Right cardiac atrium (tissue), 5 donors: ENCODE data around the gene KLHL30. TPM values are rescaled to one million over a fixed set of nuclear protein-coding genes. Genes with fewer than 3 reads are reported as not detected.
"Not testable (repeated sequence)": the region's sequence is repeated elsewhere in the genome, so short reads cannot be mapped to it uniquely, and the experiment has no call there.

ENCODE experiments used
- ATAC-seq, 2 donors: fragments of 200-7000 bp; cut with Tn5 transposase; one replicate each; pipeline versions ENCODE4 v1.8.0 to v1.9.1; 2020; ENCODE audit warnings: moderate library complexity in 2 of 2, mild to moderate bottlenecking in 1 of 2
- DNase-seq, 3 donors: peaks; one replicate each; pipeline ENCODE4 v3.0.0-alpha.2; 2020
- H3K27ac ChIP-seq: one replicate; pipeline ENCODE4 v1.5.1; 2013; ENCODE audit warnings: mild to moderate bottlenecking, low read length, control low read depth, moderate library complexity
- H3K27me3 ChIP-seq: one replicate; pipeline ENCODE4 v1.6.1; 2013; ENCODE audit not compliant: control insufficient read depth, insufficient read depth
- H3K4me1 ChIP-seq: one replicate; pipeline ENCODE4 v1.6.1; 2013; ENCODE audit warnings: low read length; ENCODE audit not compliant: control insufficient read depth, insufficient read depth
- H3K4me3 ChIP-seq: one replicate; pipeline ENCODE4 v1.5.1; 2013; ENCODE audit warnings: low read length, control low read depth
- H3K9me3 ChIP-seq: one replicate; pipeline ENCODE4 v1.6.1; 2013; ENCODE audit warnings: low read length; ENCODE audit not compliant: control insufficient read depth
- WGBS: extraction: QIAGEN DNeasy Blood & Tissue Kit; methylation state at CpG from one replicate; pipeline ENCODE4 v1.1.7; 2013; 5-methylcytosine and 5-hydroxymethylcytosine counted together
- intact Hi-C, 4 donors: fragments of 100-400 bp; cut with DNase I; formaldehyde crosslinking; loops; one replicate each; pipeline versions ENCODE4 v1.11.0 to v1.14.0; 2022 to 2023
- polyA plus RNA-seq: library from polyadenylated mRNA; stranded (reverse); fragments of 200-250 nt; gene quantifications from one replicate; pipeline ENCODE4 v1.2.3, GENCODE V29; 2013
- total RNA-seq, 4 donors: library from RNA; stranded (reverse); fragmentation: NEBNext Ultra II Directional; extraction: Animal tissue kit (Norgen Biotek cat#: 25700); gene quantifications; one replicate each; pipeline ENCODE4 v1.2.1, GENCODE V29; 2021
- donor health status: healthy with polysubstance abuse.
- donor health status: DM: no; HTN: yes; CAD: no.
- donor health status: DM: no; HTN: no; CAD: no.
- donor health status: DM: no; HTN: yes; CAD: no; lungs with severe emphysema.
- donor health status: DM: yes; HTN: yes; CAD: no.

KLHL30 gene
- total and polyA plus RNA-seq, 5 donors = 15.9 to 34.4 (median 18.7) TPM

GRCh38 chr2:238169048-238169707, 30.7 kb downstream of the KLHL30 start:
- no peaks in the 10 kb centered on the region for H3K27me3 ChIP-seq
- 55% methylated on average over 6 of the region's 6 CpGs for WGBS
- no peaks in the 10 kb centered on the region for H3K9me3 ChIP-seq
- peak; percentile 7 to 34 for ATAC-seq
- H3K4me1 ChIP-seq = peaks cover 5% of the 10 kb centered on the region
- no peak overlapping the region for H3K27ac ChIP-seq
- intact Hi-C loops = no loop called here
- DNase-seq = peak in 1 of 3 donors; percentile 67
- H3K4me3 ChIP-seq = no peak overlapping the region

GRCh38 chr2:238169708-238170251, 31.3 kb downstream of the KLHL30 start:
- no peaks in the 10 kb centered on the region for H3K27me3 ChIP-seq
- ATAC-seq (peak; percentile 29 to 63), DNase-seq (no peak)
- no peaks in the 10 kb centered on the region for H3K9me3 ChIP-seq
- intact Hi-C loops = no loop called here
- peaks cover 5% of the 10 kb centered on the region for H3K4me1 ChIP-seq
- H3K27ac ChIP-seq = peak overlapping the region; percentile 29
- 61% methylated on average over 5 of the region's 5 CpGs for WGBS
- no peak overlapping the region for H3K4me3 ChIP-seq

- WGBS = 90% methylated on average over 21 of the region's 21 CpGs
- Histone ChIP-seq H3K27me3 (no peaks in the 10 kb centered on the region), H3K27ac (no peak overlapping the region), H3K4me3 (no peak overlapping the region), H3K9me3 (no peaks in the 10 kb centered on the region), H3K4me1 (peaks cover 5% of the 10 kb centered on the region)
- DNase-seq = peak in 2 of 3 donors; percentile 61 to 69
- ATAC-seq = no peak
- intact Hi-C loops = no loop called here
These were observed 32.1 kb downstream of the KLHL30 start for GRCh38 chr2:238170386-238171071.

GRCh38 chr2:238171072-238171431, 32.6 kb downstream of the KLHL30 start:
- H3K27me3 ChIP-seq, DNase-seq, H3K4me3 ChIP-seq, intact Hi-C loops, H3K9me3 ChIP-seq, ATAC-seq, H3K4me1 ChIP-seq, H3K27ac ChIP-seq: not testable (repeated sequence)
- 93% methylated on average over 5 of the region's 5 CpGs for WGBS

GRCh38 chr2:238171575-238172187, 33.2 kb downstream of the KLHL30 start:
- Histone ChIP-seq H3K27me3 (no peaks in the 10 kb centered on the region), H3K4me3 (no peak overlapping the region), H3K4me1 (peaks cover 5% of the 10 kb centered on the region), H3K9me3 (no peaks in the 10 kb centered on the region), H3K27ac (no peak overlapping the region)
- ATAC-seq = no peak
- WGBS = 94% methylated on average over 9 of the region's 9 CpGs
- intact Hi-C loops = no loop called here
- DNase-seq = no peak

- Histone ChIP-seq H3K9me3 (no peaks in the 10 kb centered on the region), H3K4me3 (no peak overlapping the region), H3K4me1 (peaks cover 5% of the 10 kb centered on the region), H3K27me3 (no peaks in the 10 kb centered on the region), H3K27ac (no peak overlapping the region)
- intact Hi-C loops = no loop called here
- DNase-seq (no peak), ATAC-seq (no peak)
- WGBS = 91% methylated on average over 14 of the region's 14 CpGs
These were observed 34.0 kb downstream of the KLHL30 start for GRCh38 chr2:238172439-238172838.

GRCh38 chr2:238173692-238174091, 35.2 kb downstream of the KLHL30 start:
- intact Hi-C loops = no loop called here
- ATAC-seq (no peak), DNase-seq (no peak)
- H3K4me3 ChIP-seq = no peak overlapping the region
- no peaks in the 10 kb centered on the region for H3K27me3 ChIP-seq
- H3K4me1 ChIP-seq = peaks cover 5% of the 10 kb centered on the region
- 89% methylated on average over 2 of the region's 2 CpGs for whole genome bisulfite sequencing
- H3K27ac ChIP-seq = no peak overlapping the region
- no peaks in the 10 kb centered on the region for H3K9me3 ChIP-seq

GRCh38 chr2:238174291-238174690, 35.8 kb downstream of the KLHL30 start:
- 97% methylated on average over 8 of the region's 8 CpGs for WGBS
- intact Hi-C loops = no loop called here
- no peak overlapping the region for H3K27ac ChIP-seq
- no peaks in the 10 kb centered on the region for H3K9me3 ChIP-seq
- DNase-seq (no peak), ATAC-seq (no peak)
- no peaks in the 10 kb centered on the region for H3K27me3 ChIP-seq
- no peak overlapping the region for H3K4me3 ChIP-seq
- no peaks in the 10 kb centered on the region for H3K4me1 ChIP-seq

- Histone ChIP-seq H3K27ac (no peak overlapping the region), H3K27me3 (no peaks in the 10 kb centered on the region), H3K4me1 (no peaks in the 10 kb centered on the region), H3K4me3 (no peak overlapping the region), H3K9me3 (no peaks in the 10 kb centered on the region)
- WGBS = 88% methylated on average over 3 of the region's 3 CpGs
- ATAC-seq = peak in 1 of 2 donors; percentile 9
- DNase-seq = no peak
- intact Hi-C loops = no loop called here
These were observed 36.2 kb downstream of the KLHL30 start for GRCh38 chr2:238174701-238175100.

GRCh38 chr2:238176613-238177012, 38.1 kb downstream of the KLHL30 start:
- no peak overlapping the region for H3K4me3 ChIP-seq
- H3K27me3 ChIP-seq = no peaks in the 10 kb centered on the region
- DNase-seq (no peak), ATAC-seq (no peak)
- no peak overlapping the region for H3K27ac ChIP-seq
- no peaks in the 10 kb centered on the region for H3K9me3 ChIP-seq
- no peaks in the 10 kb centered on the region for H3K4me1 ChIP-seq
- intact Hi-C loops = no loop called here

GRCh38 chr2:238180554-238180953, 42.1 kb downstream of the KLHL30 start:
- Histone ChIP-seq H3K27ac (no peak overlapping the region), H3K4me1 (no peaks in the 10 kb centered on the region), H3K4me3 (no peak overlapping the region), H3K9me3 (no peaks in the 10 kb centered on the region), H3K27me3 (no peaks in the 10 kb centered on the region)
- ATAC-seq = no peak
- intact Hi-C loops = no loop called here
- 92% methylated on average over 5 of the region's 5 CpGs for WGBS
- no peak for DNase-seq
